Amniotic epithelial cell (primary cell): ENCODE measurements around the gene METRNL.
"Not testable (repeated sequence)": the region's sequence is repeated elsewhere in the genome, so short reads cannot be mapped to it uniquely, and the experiment has no call there.

Experiments
- DNase-seq: peaks from one replicate; pipeline ENCODE4 v3.0.0-alpha.2; 2010; ENCODE audit warnings: low read depth

METRNL gene

DNA sequence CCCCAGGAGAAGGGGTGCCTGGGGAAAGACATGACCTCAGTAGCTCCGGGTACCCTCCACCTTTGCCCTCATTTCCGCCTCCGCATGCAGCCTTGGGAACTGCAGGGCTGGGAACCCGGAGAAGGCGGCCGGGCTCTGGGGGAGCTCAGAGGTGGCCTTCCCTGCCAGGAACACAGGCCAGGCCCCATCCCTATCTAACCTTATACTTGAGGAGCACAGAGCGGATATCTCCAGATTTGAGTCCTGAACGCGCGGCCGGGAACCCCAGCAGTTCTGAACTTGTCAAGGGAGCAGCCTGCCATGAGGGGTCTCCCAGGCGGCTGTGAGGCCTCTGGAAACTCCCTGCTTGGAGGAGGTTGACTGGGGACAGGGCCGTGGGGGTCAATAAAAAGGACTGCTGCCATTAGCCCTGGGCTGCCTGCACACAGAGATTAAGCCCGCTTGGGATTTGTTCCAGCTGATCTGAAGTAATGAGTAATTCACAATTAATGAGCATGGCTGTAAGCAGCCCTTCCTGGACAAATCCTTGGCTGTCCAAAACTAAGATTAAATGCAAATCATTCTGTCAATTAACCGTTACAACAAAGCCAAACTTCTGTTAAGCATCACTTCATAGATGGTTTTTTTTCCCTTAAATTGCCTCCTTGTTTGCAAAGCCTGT, 26.3 kb upstream of the METRNL start:
- DNase-seq, result peak; percentile 49

DNA sequence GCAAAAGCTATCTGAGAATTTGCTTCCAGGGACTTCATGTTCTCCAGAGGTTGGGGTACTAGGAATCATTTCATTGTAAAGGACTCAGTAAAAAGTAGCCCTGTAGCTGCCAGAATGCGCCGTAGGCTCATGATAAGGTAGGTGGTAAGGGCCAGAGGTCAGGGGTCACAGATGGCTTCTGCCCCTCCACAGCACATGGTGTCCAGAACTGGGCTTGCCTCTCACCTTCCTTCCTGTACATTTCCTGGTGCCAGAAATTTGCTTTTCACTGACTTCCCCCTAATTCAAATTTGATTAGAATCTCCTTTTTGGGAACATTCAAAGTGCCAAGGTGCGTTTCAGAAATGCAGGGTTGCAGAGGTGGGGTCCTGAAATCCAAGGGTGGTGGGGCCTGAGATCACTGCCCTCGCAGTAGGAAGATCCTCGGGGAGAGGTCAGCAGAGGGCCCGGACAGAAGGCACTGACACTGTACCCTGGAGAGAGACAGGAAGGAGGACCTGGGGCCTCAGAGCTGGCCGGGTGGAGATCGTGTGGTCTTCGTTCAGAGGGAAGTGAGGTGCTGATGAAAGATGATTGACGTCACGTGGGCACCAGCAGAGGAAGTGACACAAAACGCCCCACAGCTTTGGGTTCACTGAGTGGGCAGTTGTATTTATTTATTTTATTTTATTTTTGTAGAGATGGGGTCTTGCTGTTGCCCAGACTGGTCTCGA, 25.5 kb upstream of the METRNL start:
- DNase-seq, result no peak

DNA sequence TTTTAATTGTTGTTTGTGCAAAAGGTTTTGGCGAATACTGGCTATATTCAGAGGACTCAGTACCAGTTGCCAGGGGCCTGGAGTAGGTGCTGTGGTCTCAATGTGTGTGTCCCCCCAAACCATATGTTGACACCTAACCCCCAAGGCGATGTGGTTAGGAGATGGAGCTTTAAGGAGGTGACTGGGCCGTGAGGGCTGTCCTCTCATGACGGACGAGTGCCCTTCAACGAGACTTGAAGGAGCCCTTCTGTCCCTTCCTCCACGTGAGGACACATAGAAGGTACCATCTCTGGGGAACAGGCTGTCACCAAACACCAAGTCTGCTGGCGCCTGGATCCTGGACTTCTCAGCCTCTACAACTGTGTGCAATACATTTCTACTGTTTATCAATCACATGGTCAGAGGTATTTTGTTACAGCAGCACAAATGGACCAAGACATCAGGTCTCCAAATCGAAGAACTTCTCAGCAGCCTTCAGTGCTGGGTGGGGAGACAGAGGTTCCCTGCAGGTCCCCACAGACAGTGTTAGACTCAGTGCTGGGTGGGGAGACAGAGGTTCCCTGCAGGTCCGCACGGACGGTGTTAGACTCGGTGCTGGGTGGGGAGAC, 24.8 kb upstream of the METRNL start:
- no peak for DNase-seq

DNA sequence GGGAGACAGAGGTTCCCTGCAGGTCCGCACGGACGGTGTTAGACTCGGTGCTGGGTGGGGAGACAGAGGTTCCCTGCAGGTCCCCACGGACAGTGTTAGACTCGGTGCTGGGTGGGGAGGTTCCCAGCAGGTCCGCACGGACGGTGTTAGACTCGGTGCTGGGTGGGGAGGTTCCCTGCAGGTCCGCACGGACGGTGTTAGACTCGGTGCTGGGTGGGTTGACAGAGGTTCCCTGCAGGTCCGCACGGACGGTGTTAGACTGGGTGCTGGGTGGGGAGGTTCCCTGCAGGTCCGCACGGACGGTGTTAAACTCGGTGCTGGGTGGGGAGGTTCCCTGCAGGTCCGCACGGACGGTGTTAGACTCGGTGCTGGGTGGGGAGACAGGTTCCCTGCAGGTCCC, 24.2 kb upstream of the METRNL start:
- DNase-seq, result not testable (repeated sequence)

DNA sequence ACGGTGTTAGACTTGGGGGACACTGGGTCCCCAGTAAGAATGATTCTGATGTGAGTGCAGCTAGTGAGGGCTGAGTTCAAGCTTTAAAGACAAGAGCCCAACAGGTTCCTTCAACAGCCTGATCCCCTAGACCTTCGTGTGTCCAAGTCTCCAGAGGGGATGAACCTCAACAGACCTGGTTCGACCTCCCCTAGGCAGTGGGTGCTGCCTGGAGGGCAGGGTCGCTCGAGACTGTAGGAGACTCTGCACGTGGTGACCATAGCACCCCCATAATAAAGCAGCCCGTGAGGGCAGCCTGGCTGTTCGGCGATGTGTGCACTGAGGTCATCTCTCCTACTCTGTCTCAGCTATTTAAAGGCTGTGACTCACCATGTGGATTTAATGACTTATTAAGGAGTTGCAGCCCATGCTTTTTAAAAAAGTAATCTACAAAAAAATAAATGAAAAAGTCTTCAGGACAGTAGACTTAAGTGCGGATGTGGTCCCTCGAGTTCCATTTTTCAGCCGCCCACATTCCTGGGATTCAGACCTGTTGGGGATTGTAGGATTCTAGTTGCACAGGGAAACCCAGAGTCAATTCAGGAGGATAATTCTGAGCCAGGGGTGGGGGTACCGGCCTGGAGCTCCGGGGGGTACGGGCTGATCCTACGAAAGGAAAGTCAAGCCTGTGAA, 23.4 kb upstream of the METRNL start:
- DNase-seq, result peak; percentile 81

DNA sequence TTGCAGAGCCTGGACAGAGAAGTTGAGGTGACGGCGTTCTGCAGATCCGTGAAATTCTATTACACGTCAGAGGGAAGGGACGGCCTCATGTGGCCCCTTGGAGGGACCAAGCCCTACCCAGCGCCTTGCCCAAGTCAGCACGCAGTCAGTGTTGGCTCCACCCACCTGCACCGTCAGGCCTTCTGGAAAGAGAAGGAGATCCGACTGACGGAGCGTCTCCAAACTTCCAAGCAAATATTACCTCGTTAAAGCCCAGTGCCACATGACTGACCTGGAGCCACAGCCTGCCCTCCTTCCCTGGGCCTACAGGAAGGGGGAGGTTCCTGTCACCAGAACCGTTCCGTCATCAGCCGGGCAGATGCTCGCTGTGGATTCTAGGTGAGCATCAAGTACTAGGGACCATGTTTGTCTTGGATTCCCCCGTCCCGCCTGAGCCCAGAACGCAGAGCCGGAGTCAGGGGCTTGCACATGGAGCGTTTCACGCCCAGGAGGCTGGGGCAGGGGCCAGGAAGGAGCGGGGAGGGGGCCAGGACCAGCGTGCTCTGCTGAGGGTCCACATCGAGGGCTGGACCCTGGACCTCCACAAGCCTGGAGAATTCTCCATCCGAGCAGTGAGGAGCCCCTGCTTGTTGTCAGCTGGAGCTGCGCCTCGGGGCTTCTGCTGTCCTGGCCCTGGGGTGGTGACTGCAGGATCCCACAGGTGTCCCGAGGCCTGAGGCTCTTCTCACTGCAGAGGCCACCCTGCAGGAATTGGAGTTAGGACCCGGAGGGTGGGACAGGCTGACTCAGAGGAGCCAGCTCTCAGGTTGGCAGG, 22.6 kb upstream of the METRNL start:
- DNase-seq, result no peak

DNA sequence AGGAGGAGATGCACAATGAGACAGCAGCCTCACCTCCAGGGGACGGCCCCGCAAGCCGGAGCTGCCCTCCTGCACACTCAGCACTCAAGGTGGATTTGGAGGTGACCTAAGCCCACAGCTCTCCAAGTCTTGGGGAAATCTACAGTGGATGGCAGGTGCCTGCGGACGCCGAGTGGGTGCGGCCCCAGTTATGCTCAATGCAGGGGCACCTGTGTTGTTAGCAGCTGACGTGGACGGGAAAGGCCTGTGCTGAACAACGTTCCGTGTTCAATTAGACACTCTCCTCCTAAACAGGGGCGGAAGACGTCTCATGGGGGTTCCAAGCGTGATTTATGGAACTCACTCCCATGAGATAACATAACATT, 22.0 kb upstream of the METRNL start:
- DNase-seq, result no peak

DNA sequence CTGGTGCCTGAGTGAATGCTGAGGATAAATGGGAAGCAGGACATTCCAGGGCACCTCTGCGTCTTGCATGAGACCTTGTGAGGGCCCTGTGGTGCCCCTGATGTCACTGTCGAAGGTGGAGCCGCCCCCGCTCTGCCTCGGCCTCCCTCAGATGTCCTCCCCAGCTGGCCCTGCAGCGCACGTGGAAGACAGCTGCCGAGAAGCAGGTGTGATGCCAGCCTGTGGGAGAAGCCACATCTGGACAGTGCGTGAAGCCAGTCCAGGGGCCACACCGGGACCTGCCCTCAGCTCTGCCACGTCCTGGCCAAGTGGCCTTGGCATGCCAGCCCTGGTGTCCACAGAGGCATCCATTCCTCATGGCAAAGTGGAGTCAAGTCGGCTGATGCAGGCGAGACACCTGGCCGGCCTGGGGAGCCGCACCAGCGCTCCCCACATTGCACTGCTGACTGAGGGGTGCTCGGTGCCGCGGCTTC, 21.6 kb upstream of the METRNL start:
- no peak for DNase-seq

DNA sequence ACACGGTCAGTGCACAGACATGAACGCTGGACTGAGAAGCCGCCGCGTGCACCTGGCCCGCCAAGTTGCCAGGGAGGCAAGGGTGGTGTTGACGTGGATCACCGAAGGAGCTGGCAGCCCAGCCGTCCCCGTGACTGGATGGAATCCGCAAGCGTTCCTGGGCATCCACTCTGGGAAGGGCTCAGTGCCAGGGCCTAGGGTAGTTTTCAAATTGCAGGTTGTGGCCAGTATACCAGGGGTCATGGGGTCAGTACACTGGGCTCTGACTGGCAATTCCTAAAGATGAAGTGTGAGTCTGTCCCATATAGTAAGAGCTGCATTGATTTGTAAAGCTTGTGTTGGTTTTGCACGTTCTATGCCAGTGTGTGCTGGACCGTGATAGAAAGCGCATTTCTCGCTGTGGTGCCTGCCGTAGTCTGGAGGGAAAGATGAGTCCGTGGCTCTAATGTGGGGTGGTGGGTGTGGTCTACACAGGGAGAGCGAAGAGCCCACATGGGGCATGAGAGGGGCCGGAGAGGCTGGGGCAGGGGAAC, 21.1 kb upstream of the METRNL start:
- no peak for DNase-seq

DNA sequence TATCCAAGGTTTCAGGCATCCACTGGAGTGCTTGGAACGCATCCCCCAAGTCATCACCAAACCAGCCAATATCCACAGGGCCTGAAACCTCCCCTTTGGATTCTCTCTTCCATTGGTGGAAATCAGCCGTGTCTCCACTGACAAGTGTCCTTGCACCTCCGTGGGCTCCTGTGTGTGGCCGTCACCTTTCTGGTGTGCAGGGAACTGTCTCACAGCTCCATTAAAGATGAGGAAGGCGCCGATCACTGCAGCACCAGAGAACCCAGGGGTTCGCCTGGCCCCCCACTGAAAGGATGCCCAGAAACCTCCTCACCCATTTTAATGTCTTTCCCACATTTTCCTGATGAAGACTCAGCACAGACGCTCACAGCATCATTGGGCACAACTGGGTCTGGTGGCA, 17.8 kb upstream of the METRNL start:
- no peak for DNase-seq

DNA sequence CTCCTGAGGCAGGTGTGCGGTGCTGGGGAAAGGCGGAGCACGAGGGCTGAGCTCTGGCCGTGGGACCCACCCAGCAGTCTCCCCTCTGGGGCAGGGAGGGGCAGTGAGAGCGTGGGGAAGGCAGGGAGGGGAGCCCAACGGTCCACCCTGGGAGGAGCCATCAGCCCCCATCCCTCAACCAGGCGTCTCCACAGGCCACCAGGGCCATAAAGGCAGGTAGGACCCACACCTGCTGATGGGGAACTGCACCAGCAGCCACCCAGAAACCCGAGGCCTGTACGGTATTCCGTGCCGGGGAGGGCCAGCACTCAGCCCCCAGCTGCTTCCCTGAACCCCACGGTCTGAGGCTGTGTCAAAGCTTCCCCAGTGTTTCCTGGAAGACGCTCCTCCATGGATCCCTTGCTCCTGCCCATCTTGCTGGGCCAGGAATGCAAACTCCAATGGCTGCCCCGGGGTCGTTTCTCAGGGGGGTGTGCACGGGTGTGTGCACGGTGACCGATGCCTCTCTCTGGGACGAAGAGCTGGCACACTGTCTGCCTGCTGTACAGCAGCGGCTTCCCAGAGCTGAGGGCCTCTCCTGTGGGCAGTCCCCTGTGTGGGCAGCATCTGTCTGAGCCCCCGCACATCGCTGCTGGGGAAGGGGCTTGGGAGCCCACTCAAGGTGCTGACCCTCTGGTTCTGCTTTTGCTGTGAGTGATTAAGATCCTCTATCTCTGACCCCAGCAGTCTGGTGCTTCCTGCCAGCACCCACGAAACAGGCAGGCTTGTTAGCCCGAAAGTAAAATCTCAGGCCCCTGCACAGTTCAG, 17.2 kb upstream of the METRNL start:
- DNase-seq, result no peak

DNA sequence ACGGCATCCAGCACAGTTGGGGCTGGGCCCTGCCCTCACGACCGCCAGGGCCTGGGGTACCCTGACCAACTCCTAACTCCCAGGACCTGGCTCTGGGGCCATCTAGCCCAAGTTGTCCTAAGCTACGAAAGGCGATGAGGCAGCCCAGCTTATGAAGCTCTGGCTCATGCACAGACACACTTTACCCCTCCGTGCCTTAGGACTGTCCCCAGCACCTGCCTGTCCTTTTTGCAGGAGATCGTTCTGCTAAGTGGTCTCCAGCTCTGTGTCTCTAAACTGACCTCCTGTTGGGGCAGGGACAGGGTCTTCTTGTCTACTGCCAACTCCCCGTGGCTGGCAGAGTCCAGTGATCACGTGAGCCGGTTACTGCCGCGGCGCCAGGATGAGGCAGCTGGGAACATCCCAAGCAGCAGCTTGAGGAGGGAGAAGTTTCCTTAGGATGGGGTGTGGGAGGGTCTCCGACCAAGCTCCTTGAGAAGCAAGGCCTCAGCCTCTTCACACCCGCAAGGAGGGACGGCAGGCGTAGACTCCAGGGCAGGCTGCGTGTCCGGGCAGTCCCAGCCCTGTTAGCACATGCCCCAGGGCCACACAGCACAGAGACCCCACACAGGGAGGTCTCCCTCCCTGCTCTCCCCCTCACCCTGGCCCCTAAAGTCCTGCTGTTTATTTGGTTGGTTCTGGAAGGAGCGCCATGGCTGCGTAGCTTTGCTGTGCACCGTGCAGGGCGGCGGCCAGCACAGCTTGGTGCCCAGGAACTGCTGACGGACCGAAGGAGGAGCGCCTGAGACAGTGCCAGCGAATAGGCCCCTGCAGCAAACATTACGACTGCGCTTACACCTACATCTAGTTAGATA, 16.4 kb upstream of the METRNL start:
- DNase-seq, result no peak

DNA sequence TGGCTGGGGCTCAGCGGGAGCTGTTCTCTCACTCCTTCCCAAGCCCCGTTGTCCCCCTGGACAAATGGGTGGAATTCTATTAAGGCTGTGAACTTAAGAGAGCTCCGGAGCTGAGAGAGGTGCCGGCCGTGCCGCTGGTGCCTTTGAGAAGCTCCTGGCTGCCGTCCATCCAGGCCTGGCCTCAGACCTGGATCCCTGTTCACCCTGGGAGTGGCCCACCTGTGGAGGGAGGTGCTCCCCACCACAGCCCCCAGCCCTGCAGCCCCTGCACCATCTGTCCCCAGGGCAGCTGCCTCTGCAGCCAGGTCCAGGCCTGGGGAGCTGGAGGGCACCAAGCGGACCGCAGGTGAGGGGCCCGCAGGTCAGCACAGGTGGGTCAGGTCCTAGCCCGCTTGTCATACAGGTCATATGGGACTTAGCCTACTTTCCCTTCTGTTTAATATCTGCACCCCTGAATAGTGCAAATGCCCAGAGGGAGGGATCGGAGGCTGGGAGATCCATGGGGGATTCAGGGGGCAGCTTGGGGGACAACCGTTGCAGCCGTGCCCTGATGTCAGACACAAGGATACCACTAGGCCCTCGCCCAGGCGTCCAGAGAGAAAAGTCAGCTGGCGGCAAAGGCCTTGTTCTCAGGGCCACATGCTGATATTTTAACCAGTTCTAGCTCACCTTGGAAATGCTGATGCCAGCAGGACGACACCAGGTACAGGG, 15.2 kb upstream of the METRNL start:
- DNase-seq, result no peak

DNA sequence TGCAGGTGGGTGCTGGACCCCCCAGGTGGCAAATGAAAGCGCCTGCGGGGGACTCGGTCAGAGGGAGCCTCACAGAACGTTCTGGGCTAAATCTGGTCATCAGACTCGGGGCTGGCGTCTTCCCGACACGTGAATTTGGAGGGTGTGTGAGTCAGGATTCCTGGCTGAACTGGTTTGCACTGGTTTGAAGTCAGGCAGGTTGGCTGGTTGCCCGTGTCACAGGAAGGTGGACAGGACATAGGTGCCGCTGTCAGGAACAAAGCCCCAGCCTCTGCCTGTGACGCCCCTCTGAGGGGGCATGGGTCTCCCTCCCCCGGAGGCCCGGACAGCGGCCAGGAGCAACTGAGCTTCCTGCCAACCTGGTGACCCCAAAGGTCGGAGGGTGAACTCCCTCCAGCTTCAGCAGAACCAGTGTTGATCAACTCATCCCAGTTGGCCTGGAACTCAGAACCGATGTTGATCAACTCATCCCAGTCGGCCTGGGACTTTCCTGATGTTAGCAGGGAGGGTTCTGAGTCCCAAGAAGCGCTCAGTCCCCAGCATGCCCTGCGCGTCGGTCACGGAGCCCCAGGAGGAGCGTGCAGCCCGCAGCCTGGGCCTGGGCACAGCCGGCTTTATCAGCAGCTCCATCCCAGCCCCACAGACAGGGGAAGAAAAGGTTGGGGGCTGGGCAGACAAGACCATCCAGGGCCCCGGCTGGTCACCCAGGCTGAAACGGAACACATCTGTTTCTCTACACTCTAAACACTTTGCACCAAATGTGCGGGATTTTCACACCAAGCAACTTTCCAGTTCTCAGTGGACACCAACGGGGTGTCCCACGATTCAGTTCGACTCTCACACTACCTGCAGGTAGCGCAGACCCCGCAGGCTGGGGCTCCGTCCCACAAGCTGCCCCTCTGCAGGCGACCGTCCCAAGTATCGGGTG, 14.4 kb upstream of the METRNL start:
- DNase-seq, result no peak

DNA sequence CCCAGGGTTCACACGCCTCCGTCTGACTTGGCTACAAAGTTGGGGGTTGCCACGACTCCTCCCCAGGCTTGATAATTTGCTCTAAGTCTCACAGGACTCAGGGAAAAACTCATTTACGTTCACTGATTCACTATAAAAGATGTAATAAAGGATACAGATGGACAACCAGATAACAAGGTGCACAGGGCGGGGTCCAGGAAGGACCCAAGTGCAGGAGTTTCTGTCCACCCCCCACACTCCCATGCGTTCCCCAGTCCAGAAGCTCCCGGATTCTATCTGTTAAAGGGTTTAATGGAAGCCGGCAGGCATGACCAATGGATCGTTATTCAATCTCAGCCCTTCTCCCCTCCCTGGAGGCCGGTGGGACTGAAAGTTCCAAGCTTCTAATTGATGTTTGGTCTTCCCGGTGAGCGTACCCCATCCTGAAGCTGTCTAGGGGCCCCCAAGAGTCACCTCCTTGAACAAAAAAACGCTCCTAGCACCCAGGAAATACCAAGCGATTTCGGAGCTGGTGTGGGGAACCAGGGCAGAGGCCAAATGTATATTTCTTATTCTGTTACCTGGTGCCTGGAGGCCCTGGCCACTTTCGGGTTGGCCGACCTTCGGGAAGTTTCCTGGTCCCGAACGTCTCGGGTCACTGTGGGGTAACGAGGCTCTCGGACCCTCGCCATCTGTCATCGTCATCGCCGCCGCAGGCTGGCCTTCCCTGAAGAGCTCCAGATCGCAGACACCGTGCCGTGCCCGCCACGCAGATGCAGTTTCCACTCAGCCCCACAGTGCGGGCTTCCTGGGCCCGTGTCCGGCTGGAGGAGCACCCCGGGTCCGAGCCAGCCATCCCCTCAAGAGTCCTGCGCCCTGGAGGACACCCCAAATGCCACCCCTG, 13.5 kb upstream of the METRNL start:
- DNase-seq, result no peak

DNA sequence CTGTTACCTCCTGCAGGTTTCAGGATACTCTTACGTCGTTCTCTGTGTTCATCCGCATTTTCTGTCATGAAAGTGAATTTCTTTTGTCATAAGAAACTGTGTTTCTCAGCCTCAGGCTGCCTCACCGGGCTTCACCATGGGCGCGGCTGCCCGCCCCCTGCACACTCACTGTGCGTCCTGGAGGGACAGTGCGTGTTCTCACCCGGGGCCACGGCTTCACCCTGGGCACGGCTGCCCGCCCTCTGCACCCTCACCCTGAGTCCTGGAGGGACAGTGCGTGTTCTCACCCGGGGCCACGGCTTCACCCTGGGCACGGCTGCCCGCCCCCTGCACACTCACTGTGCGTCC, 12.9 kb upstream of the METRNL start:
- not testable (repeated sequence) for DNase-seq

DNA sequence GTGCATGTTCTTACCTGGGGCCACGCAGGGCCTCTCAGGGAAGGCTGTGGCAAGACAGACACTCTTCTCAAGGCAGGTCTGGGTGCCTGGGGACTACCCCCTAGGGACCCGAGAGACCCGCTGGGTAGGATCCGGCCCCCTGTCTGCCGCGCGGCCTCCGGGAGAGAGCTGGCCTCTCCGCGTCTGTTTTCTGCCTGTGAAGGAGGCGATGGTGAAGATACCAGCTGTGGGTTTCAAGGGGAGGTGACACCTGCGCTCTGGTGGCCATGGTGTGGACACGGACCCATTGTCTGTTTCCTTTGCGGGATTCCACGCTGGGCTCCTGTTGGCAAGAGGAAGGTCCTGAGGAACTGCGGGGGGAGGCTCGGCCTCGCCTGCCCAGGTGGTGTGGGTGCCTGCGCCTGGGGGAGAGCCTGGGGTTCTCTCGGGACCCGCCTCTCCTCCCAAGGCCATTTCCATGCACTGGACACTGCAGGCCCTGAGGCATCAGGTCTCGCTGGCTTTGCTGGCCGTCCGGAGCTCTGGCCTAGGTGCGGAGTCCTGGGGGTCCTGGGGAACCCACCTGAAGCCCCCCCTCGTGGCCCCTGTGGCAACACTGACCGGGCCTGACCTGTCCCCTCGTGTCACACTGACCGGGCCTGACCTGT, 12.2 kb upstream of the METRNL start:
- DNase-seq, result no peak
